ENCODE data around the gene LIPC. TPM values are rescaled to one million over a fixed set of nuclear protein-coding genes. Genes with fewer than 3 reads are reported as not detected.

LIPC gene
- total and polyA plus RNA-seq, 10 donors, result 0.47 to 2.5 (median 1.0) TPM

- DNase-seq, result no peak
- Histone ChIP-seq H3K27ac (no peak overlapping the region), H3K4me1 (peaks cover 0 to 3% (median under 1%) of the 10 kb centered on the region in 6 donors), H3K27me3 (replicated peaks in 1 of 7) (no peaks in the 10 kb centered on the region), H3K36me3 (no peaks in the 10 kb centered on the region), H3K4me3 (no peak overlapping the region), H3K9me3 (peaks cover 0 to 9% (median 3%) of the 10 kb centered on the region in 8 donors)
- intact Hi-C loops (cut with DNase I; ENCODE audit: low total_unique reads), result no loop called here
- WGBS, 5 donors, result 64 to 76% (median 73%) methylated on average over 7 of the region's 7 CpGs
- no peak for TF ChIP-seq POLR2AphosphoS5 (IDR thresholded peaks at IDR 0.05)
- TF ChIP-seq CTCF (IDR thresholded peaks at IDR 0.05 in 8 of 11, conservative IDR thresholded peaks at IDR 0.05 in 3 of 11), result no peak
- no peak for TF ChIP-seq POLR2A (IDR thresholded peaks at IDR 0.05)
Measured at GRCh38 chr15:58492661-58493397, 61.0 kb downstream of the LIPC start.

GRCh38 chr15:58494567-58494966 is 62.8 kb downstream of the LIPC start:
- whole genome bisulfite sequencing, 5 donors, result 86 to 100% (median 90%) methylated on average over 1 of the region's 1 CpG
- no peak for DNase-seq
- no peak overlapping the region for H3K4me3 ChIP-seq
- H3K36me3 ChIP-seq, result no peaks in the 10 kb centered on the region
- no peak for TF ChIP-seq POLR2A (IDR thresholded peaks at IDR 0.05)
- TF ChIP-seq POLR2AphosphoS5 (IDR thresholded peaks at IDR 0.05), result no peak
- TF ChIP-seq CTCF (IDR thresholded peaks at IDR 0.05 in 8 of 11, conservative IDR thresholded peaks at IDR 0.05 in 3 of 11), result no peak
- peaks cover 0 to 3% (median under 1%) of the 10 kb centered on the region in 8 donors for H3K9me3 ChIP-seq
- intact Hi-C loops (cut with DNase I; ENCODE audit: low total_unique reads), result no loop called here
- no peaks in the 10 kb centered on the region for H3K27me3 ChIP-seq (replicated peaks in 1 of 7)
- H3K27ac ChIP-seq, result no peak overlapping the region
- no peaks in the 10 kb centered on the region for H3K4me1 ChIP-seq

- Histone ChIP-seq H3K4me3 (no peak overlapping the region), H3K27me3 (replicated peaks in 1 of 7) (no peaks in the 10 kb centered on the region), H3K27ac (no peak overlapping the region), H3K36me3 (no peaks in the 10 kb centered on the region), H3K4me1 (no peaks in the 10 kb centered on the region), H3K9me3 (no peaks in the 10 kb centered on the region)
- intact Hi-C loops (cut with DNase I; ENCODE audit: low total_unique reads), result no loop called here
- 75 to 90% (median 80%) methylated on average over 3 of the region's 3 CpGs for WGBS, 5 donors
- TF ChIP-seq CTCF (IDR thresholded peaks at IDR 0.05 in 8 of 11, conservative IDR thresholded peaks at IDR 0.05 in 3 of 11) (no peak), POLR2AphosphoS5 (IDR thresholded peaks at IDR 0.05) (no peak), POLR2A (IDR thresholded peaks at IDR 0.05) (no peak)
- no peak for DNase-seq
Measured at GRCh38 chr15:58495891-58496408, 64.2 kb downstream of the LIPC start.

- Histone ChIP-seq H3K4me1 (no peaks in the 10 kb centered on the region), H3K27ac (no peak overlapping the region), H3K9me3 (no peaks in the 10 kb centered on the region), H3K4me3 (no peak overlapping the region), H3K27me3 (replicated peaks in 1 of 7) (no peaks in the 10 kb centered on the region), H3K36me3 (no peaks in the 10 kb centered on the region)
- intact Hi-C loops (cut with DNase I; ENCODE audit: low total_unique reads), result no loop called here
- 85 to 91% (median 87%) methylated on average over 9 of the region's 9 CpGs for WGBS, 5 donors
- DNase-seq, result no peak
- no peak for TF ChIP-seq CTCF (IDR thresholded peaks at IDR 0.05 in 8 of 11, conservative IDR thresholded peaks at IDR 0.05 in 3 of 11)
- no peak for TF ChIP-seq POLR2A (IDR thresholded peaks at IDR 0.05)
- no peak for TF ChIP-seq POLR2AphosphoS5 (IDR thresholded peaks at IDR 0.05)
Measured at GRCh38 chr15:58497046-58497785, 65.4 kb downstream of the LIPC start.

Measured in spleen (tissue), 11 donors.